Upper lobe of left lung (tissue), 6 donors: ENCODE measurements around the gene ARAP2. TPM values are rescaled to one million over a fixed set of nuclear protein-coding genes. Genes with fewer than 3 reads are reported as not detected.
A peak's percentile ranks its signal among the peaks of the same experiment; 100 is the strongest.

Experiments used
- ATAC-seq, 2 donors: fragments of 200-7000 bp; cut with Tn5 transposase; one replicate each; pipeline ENCODE4 v1.9.1; 2022; ENCODE audit warnings: mild to moderate bottlenecking in 2 of 2, moderate library complexity in 2 of 2; ENCODE audit not compliant: low FRiP score in 2 of 2
- DNase-seq, 2 donors: peaks; one replicate each; pipeline ENCODE4 v3.0.0-alpha.2; 2019 to 2020
- H3K27ac ChIP-seq, 4 donors: fragments of 200-600 bp; sonication (generic); one replicate each; pipeline ENCODE4 v1.5.1; 2016 to 2019
- H3K27me3 ChIP-seq, 4 donors: fragments of 200-600 bp; sonication (generic); one replicate each; pipeline ENCODE4 v1.5.1; 2017 to 2019
- H3K36me3 ChIP-seq, 4 donors: fragments of 200-600 bp; sonication (generic); one replicate each; pipeline ENCODE4 v1.5.1; 2016 to 2019
- H3K4me1 ChIP-seq, 4 donors: fragments of 200-600 bp; sonication (generic); one replicate each; pipeline ENCODE4 v1.5.1; 2018 to 2019
- H3K4me3 ChIP-seq, 4 donors: fragments of 200-600 bp; sonication (generic); one replicate each; pipeline ENCODE4 v1.5.1; 2017 to 2019; ENCODE audit warnings: mild to moderate bottlenecking in 2 of 4, moderate library complexity in 1 of 4
- H3K9me3 ChIP-seq, 4 donors: fragments of 200-600 bp; sonication (generic); one replicate each; pipeline ENCODE4 v1.5.1; 2018 to 2019
- CTCF ChIP-seq, 6 experiments: fragments of 450-650 bp in 4 of 6; fragments of 200-600 bp in 2 of 6; sonication (generic) in 2 of 6; IDR thresholded peaks; one replicate each; pipeline ENCODE4 v1.5.1; 2016 to 2019; ENCODE audit warnings: antibody characterized with exemption in 6 of 6
- EP300 ChIP-seq, 4 donors: sonication (generic); formaldehyde crosslinking; IDR thresholded peaks; one replicate each; pipeline ENCODE4 v1.5.1; 2017; ENCODE audit warnings: antibody characterized with exemption in 4 of 4, control low read depth in 2 of 4
- POLR2A ChIP-seq, 4 donors: fragments of 450-650 bp; IDR thresholded peaks; one replicate each; pipeline ENCODE4 v1.5.1; 2016 to 2017; ENCODE audit warnings: antibody characterized with exemption in 4 of 4, mild to moderate bottlenecking in 2 of 4
- POLR2AphosphoS5 ChIP-seq, 2 donors: sonication (generic); formaldehyde crosslinking; IDR thresholded peaks; one replicate each; pipeline ENCODE4 v1.5.1; 2017; ENCODE audit warnings: antibody characterized with exemption in 2 of 2
- WGBS, 2 donors: methylation state at CpG; one replicate each; pipeline ENCODE4 v1.1.5; 2017 to 2018; 5-methylcytosine and 5-hydroxymethylcytosine counted together
- total RNA-seq, 6 donors: library from RNA; depleted of rRNA in 4 of 6; stranded (reverse); fragments of >200 nt in 4 of 6; gene quantifications; one replicate each; pipeline versions ENCODE4 v1.1.0 to v1.2.1, GENCODE V29; 2016 to 2021
- donor health status: DM: no; HTN: no; CAD: no; lungs with moderate emphysema.
- donor health status: DM: no; HTN: yes; CAD: no; lungs with severe emphysema.

Gene ARAP2
- total RNA-seq, 6 donors from 2014 or later: 35.6 to 270 (median 95.2) TPM

GRCh38 chr4:36281384-36282106, 37.2 kb upstream of the ARAP2 start, which contains the start of gene DTHD1:
DTHD1 (plus strand) TSS chr4:36281616; CDS start chr4:36281759, 143 bp downstream.
- Histone ChIP-seq H3K27ac (peak within 1 kb of the TSS in 1 of 4 donors; percentile 17), H3K27me3 (no peaks in the 10 kb centered on the region), H3K4me1 (peaks cover 0 to 7% (median 0%) of the 10 kb centered on the region in 4 donors), H3K36me3 (no peaks in the 10 kb centered on the region), H3K9me3 (no peaks in the 10 kb centered on the region), H3K4me3 (peak within 1 kb of the TSS in 2 of 4 donors; percentile 1 to 3)
- peak in 1 of 4 donors; percentile 46 for TF ChIP-seq POLR2A (IDR thresholded peaks at IDR 0.05)
- TF ChIP-seq EP300 (IDR thresholded peaks at IDR 0.05): no peak
- no peak for DNase-seq
- WGBS, 2 donors: 83 to 97% methylated on average over 5 of the region's 5 CpGs
- ATAC-seq: peak in 1 of 2 donors; percentile 69

GRCh38 chr4:36280555-36280954, 36.2 kb upstream of the ARAP2 start:
- ATAC-seq: peak; percentile 61 to 87
- 42 to 61% methylated on average over 4 of the region's 4 CpGs for WGBS, 2 donors
- Histone ChIP-seq H3K4me1 (peaks cover 0 to 7% (median 0%) of the 10 kb centered on the region in 4 donors), H3K27me3 (no peaks in the 10 kb centered on the region), H3K27ac (peak overlapping the region in 1 of 4 donors; percentile 17), H3K36me3 (no peaks in the 10 kb centered on the region), H3K4me3 (no peak overlapping the region), H3K9me3 (no peaks in the 10 kb centered on the region)
- DNase-seq: peak in 1 of 2 donors; percentile 40
- TF ChIP-seq POLR2AphosphoS5 (IDR thresholded peaks at IDR 0.05) (no peak), CTCF (IDR thresholded peaks at IDR 0.05) (no peak), EP300 (IDR thresholded peaks at IDR 0.05) (no peak), POLR2A (IDR thresholded peaks at IDR 0.05) (no peak)

- TF ChIP-seq POLR2A (IDR thresholded peaks at IDR 0.05) (no peak), EP300 (IDR thresholded peaks at IDR 0.05) (no peak), POLR2AphosphoS5 (IDR thresholded peaks at IDR 0.05) (no peak), CTCF (IDR thresholded peaks at IDR 0.05) (no peak)
- Histone ChIP-seq H3K4me1 (peaks cover 0 to 7% (median 0%) of the 10 kb centered on the region in 4 donors), H3K36me3 (no peaks in the 10 kb centered on the region), H3K9me3 (no peaks in the 10 kb centered on the region), H3K27ac (no peak overlapping the region), H3K27me3 (no peaks in the 10 kb centered on the region), H3K4me3 (no peak overlapping the region)
- WGBS, 2 donors: 77 to 83% methylated on average over 2 of the region's 2 CpGs
- ATAC-seq (no peak), DNase-seq (no peak)
Observed at GRCh38 chr4:36278789-36279188, 34.5 kb upstream of the ARAP2 start.

- peaks cover 0 to 7% (median 0%) of the 10 kb centered on the region in 4 donors for H3K4me1 ChIP-seq
Observed at GRCh38 chr4:36277533-36277932, 33.2 kb upstream of the ARAP2 start.

More at GRCh38 chr4:36277533-36277932, 33.2 kb upstream of the ARAP2 start:
- Histone ChIP-seq H3K27me3 (no peaks in the 10 kb centered on the region), H3K27ac (no peak overlapping the region), H3K9me3 (no peaks in the 10 kb centered on the region), H3K4me3 (no peak overlapping the region), H3K36me3 (no peaks in the 10 kb centered on the region)
- DNase-seq (no peak), ATAC-seq (no peak)
- WGBS, 2 donors: 86 to 88% methylated on average over 4 of the region's 4 CpGs
- TF ChIP-seq CTCF (IDR thresholded peaks at IDR 0.05) (no peak), EP300 (IDR thresholded peaks at IDR 0.05) (no peak), POLR2AphosphoS5 (IDR thresholded peaks at IDR 0.05) (no peak), POLR2A (IDR thresholded peaks at IDR 0.05) (no peak)
